HepG2 (cell line): Measurements from ENCODE around the gene MAPK8IP3. TPM values are rescaled to one million over a fixed set of nuclear protein-coding genes. Genes with fewer than 3 reads are reported as not detected.
A peak's percentile ranks its signal among the peaks of the same experiment; 100 is the strongest.

Experiments used
- ATAC-seq: fragments of 200-7000 bp; cut with Tn5 transposase; 3 replicates; pipeline ENCODE4 v1.9.1; 2020; ENCODE audit warnings: mild to moderate bottlenecking, moderate library complexity
- BruUV-seq: library from RNA; stranded (reverse); fragments of 400-500 nt; replicated peaks from 2 replicates; lab custom pipeline; 2021; lab: Mats Ljungman, UMichigan
- CTCF ChIA-PET: fragments of 300-600 bp; formaldehyde crosslinking; extraction: SDS; loops from one replicate; lab custom pipeline; 2021; ENCODE audit warnings: low total read pairs, inconsistent platforms, low intra/inter-chr PET ratio; lab: Yijun Ruan, JAX
- POLR2A ChIA-PET: fragments of 350-600 bp; sonication (Branson Sonifier 250); formaldehyde crosslinking; loops from one replicate; lab custom pipeline; 2020; ENCODE audit warnings: antibody characterized with exemption, inconsistent platforms; lab: Yijun Ruan, JAX
- DNase-seq: peaks from one replicate; pipeline ENCODE4 v3.0.0-alpha.2; 2015; ENCODE audit warnings: low spot score
- FAIRE-seq: peaks from 3 replicates; lab custom pipeline; 2011; peaks lifted over from hg19 to GRCh38; lab: Jason Lieb, UNC
- H2AFZ ChIP-seq: one replicate; pipeline ENCODE4 v1.6.1; 2011; ENCODE audit warnings: low read length, inconsistent platforms
- H3K27ac ChIP-seq: fragments of 300-600 bp; 3 replicates; pipeline ENCODE4 v1.8.0; 2011; ENCODE audit warnings: mixed run types, mild to moderate bottlenecking, mixed read lengths, low read length, inconsistent platforms; ENCODE audit not compliant: insufficient read depth; ENCODE audit errors: extremely low read length
- H3K27me3 ChIP-seq, 2 experiments: fragments of 200-600 bp in 1 of 2; 2 replicates in 1 of 2; 3 replicates in 1 of 2; pipeline versions ENCODE4 v1.6.0 to v1.8.0; 2011; ENCODE audit warnings: low read length in 2 of 2, mild to moderate bottlenecking in 2 of 2, moderate library complexity in 2 of 2, inconsistent platforms in 1 of 2; ENCODE audit not compliant: insufficient read depth in 2 of 2, control insufficient read depth in 1 of 2
- H3K36me3 ChIP-seq, 2 experiments: fragments of 200-600 bp in 1 of 2; replicated peaks in 1 of 2; 2 replicates in 1 of 2; 3 replicates in 1 of 2; pipeline versions ENCODE4 v1.5.1 to v1.8.0; 2011; ENCODE audit warnings: low read length in 2 of 2, inconsistent platforms in 1 of 2; ENCODE audit not compliant: insufficient read depth in 2 of 2, control insufficient read depth in 1 of 2
- H3K4me1 ChIP-seq: 2 replicates; pipeline ENCODE4 v1.5.1; 2012; ENCODE audit warnings: low read length, inconsistent platforms; ENCODE audit not compliant: insufficient read depth
- H3K4me2 ChIP-seq: 2 replicates; pipeline ENCODE4 v1.6.0; 2011; ENCODE audit warnings: low read depth, low read length, inconsistent platforms
- H3K4me3 ChIP-seq, 3 experiments: fragments of 200-600 bp in 1 of 3; sonication (generic), shearing (Covaris generic) in 1 of 3; replicated peaks in 1 of 3; 2 replicates each; pipeline ENCODE4 v1.5.1; 2011 to 2016; ENCODE audit warnings: low read length in 3 of 3, inconsistent platforms in 2 of 3, low read depth in 2 of 3, mild to moderate bottlenecking in 2 of 3, control low read depth in 1 of 3, mixed read lengths in 1 of 3; ENCODE audit not compliant: insufficient read depth in 1 of 3
- H3K79me2 ChIP-seq: one replicate; pipeline ENCODE4 v1.6.1; 2011; ENCODE audit warnings: low read length, inconsistent platforms; ENCODE audit not compliant: insufficient read depth
- H3K9ac ChIP-seq: 2 replicates; pipeline ENCODE4 v1.6.0; 2011; ENCODE audit warnings: mild to moderate bottlenecking, low read depth, low read length, inconsistent platforms; ENCODE audit not compliant: insufficient read depth
- H3K9me3 ChIP-seq: 2 replicates; pipeline ENCODE4 v1.5.1; 2012; ENCODE audit warnings: mild to moderate bottlenecking, low read length
- H4K20me1 ChIP-seq: 2 replicates; pipeline ENCODE4 v1.6.0; 2011; ENCODE audit warnings: inconsistent platforms, mild to moderate bottlenecking, low read length, moderate library complexity; ENCODE audit not compliant: insufficient read depth
- AGO2 ChIP-seq: fragments of 200-400 bp; formaldehyde crosslinking; optimal IDR thresholded peaks from 2 replicates; pipeline ENCODE3; 2017; ENCODE audit warnings: mild to moderate bottlenecking, low read depth, low read length, moderate library complexity
- ARNTL ChIP-seq: sonication (generic); formaldehyde crosslinking; IDR thresholded peaks from 2 replicates; pipeline ENCODE4 v1.4.0; 2020; ENCODE audit warnings: mild to moderate bottlenecking, missing genetic modification reagents
- BCL6 ChIP-seq: IDR thresholded peaks from 2 replicates; pipeline ENCODE4 v1.6.1; 2016; ENCODE audit warnings: missing genetic modification reagents, missing compliant biosample characterization
- MIER2 ChIP-seq: IDR thresholded peaks from 2 replicates; pipeline ENCODE4 v1.6.1; 2016; ENCODE audit warnings: missing biosample characterization, missing genetic modification reagents
- RARG ChIP-seq: sonication (generic); formaldehyde crosslinking; IDR thresholded peaks from 2 replicates; pipeline ENCODE4 v1.4.0; 2020; ENCODE audit warnings: low read depth, mild to moderate bottlenecking, missing genetic modification reagents
- RBFOX2 ChIP-seq: fragments of 200-400 bp; formaldehyde crosslinking; IDR thresholded peaks from 2 replicates; pipeline ENCODE4 v1.6.1; 2017; ENCODE audit warnings: low read depth, mild to moderate bottlenecking, low read length
- TEAD2 ChIP-seq: sonication (generic); formaldehyde crosslinking; IDR thresholded peaks from 2 replicates; pipeline ENCODE4 v1.9.0; 2021; ENCODE audit warnings: missing genetic modification reagents
- TSC22D2 ChIP-seq: sonication (generic); formaldehyde crosslinking; IDR thresholded peaks from 2 replicates; pipeline ENCODE4 v1.5.1; 2020; ENCODE audit warnings: missing genetic modification reagents, mild to moderate bottlenecking, borderline replicate concordance
- ZFP36L1 ChIP-seq: sonication (generic); formaldehyde crosslinking; IDR thresholded peaks from 2 replicates; pipeline ENCODE4 v1.8.0; 2022; ENCODE audit warnings: mild to moderate bottlenecking, missing genetic modification reagents, moderate library complexity
- WGBS: methylation state at CpG from one replicate; pipeline ENCODE4 v1.1.6; 2017; ENCODE audit warnings: low lambda C conversion rate; 5-methylcytosine and 5-hydroxymethylcytosine counted together
- in situ Hi-C: cut with HindIII; loops from 2 replicates; pipeline ENCODE4 v1.10.0; 2017; ENCODE audit warnings: low pct_unique_long_range_greater_than_20kb; ENCODE audit not compliant: extremely low pct_ligation_motif_present
- intact Hi-C: fragments of 100-400 bp; cut with micrococcal nuclease; formaldehyde crosslinking; loops from one replicate; pipeline ENCODE4 v1.10.0; 2022; ENCODE audit not compliant: unreplicated experiment
- polyA plus RNA-seq, 8 experiments: library from polyadenylated mRNA; depleted of rRNA in 3 of 8; stranded (reverse) in 7 of 8; unstranded in 1 of 8; fragments of >200 nt; fragmentation: Illumina TruSeq in 4 of 8; extraction: Trizol in 4 of 8; gene quantifications; 2 replicates each; pipeline versions ENCODE4 v1.2.1 to v1.2.3, GENCODE V29; 2011 to 2016; ENCODE audit warnings: low read depth in 4 of 8, missing spikeins in 1 of 8, mixed read lengths in 1 of 8; ENCODE audit not compliant: insufficient read depth in 1 of 8
- total RNA-seq, 5 experiments: library from RNA; depleted of rRNA; stranded (reverse); fragments of >200 nt; fragmentation: Illumina TruSeq; extraction: Trizol; gene quantifications; 2 replicates each; pipeline ENCODE4 v1.2.3, GENCODE V29; 2016; ENCODE audit warnings: low read depth in 1 of 5
- TF ChIP-seq, protein P1 (sequence below): sonication (generic); formaldehyde crosslinking; IDR thresholded peaks from 2 replicates; pipeline ENCODE4 v1.4.0; 2020; ENCODE audit warnings: missing genetic modification reagents, mild to moderate bottlenecking, borderline replicate concordance

MAPK8IP3 gene
- total and polyA plus RNA-seq, 2 of the 13 experiments (the other 11 are each of a cell fraction or from before 2014, with no cell fraction given), result 25.1 to 41.7 TPM

GRCh38 chr16:1759511-1759910, 53.5 kb downstream of the MAPK8IP3 start:
- CTCF ChIA-PET, result no interaction called here
- Histone ChIP-seq H3K9me3 (no peaks in the 10 kb centered on the region), H3K27me3 (no peaks in the 10 kb centered on the region), H3K79me2 (no peaks in the 10 kb centered on the region), H3K9ac (no peak overlapping the region), H3K4me1 (peaks cover 10% of the 10 kb centered on the region), H3K36me3 (peaks cover 14 to 35% of the 10 kb centered on the region in 2 experiments; a peak in 4 of 5 replicates), H4K20me1 (no peaks in the 10 kb centered on the region), H3K27ac (no peak overlapping the region), H3K4me3 (no peak overlapping the region), H2AFZ (no peak overlapping the region), H3K4me2 (no peak overlapping the region)
- ATAC-seq, result no peak
- POLR2A ChIA-PET, result no interaction called here
- intact Hi-C loops (no loop called here), in situ Hi-C loops (no loop called here)
- WGBS, result 98% methylated on average over 10 of the region's 21 CpGs
- no peak for FAIRE-seq
- no TSS peak for BruUV-seq
- TF ChIP-seq BCL6 (CRISPR knock-in tag), result no peak
- no peak for TF ChIP-seq TSC22D2 (CRISPR knock-in tag)
- peak; percentile 69 for TF ChIP-seq AGO2
- TF ChIP-seq, protein P1, sequence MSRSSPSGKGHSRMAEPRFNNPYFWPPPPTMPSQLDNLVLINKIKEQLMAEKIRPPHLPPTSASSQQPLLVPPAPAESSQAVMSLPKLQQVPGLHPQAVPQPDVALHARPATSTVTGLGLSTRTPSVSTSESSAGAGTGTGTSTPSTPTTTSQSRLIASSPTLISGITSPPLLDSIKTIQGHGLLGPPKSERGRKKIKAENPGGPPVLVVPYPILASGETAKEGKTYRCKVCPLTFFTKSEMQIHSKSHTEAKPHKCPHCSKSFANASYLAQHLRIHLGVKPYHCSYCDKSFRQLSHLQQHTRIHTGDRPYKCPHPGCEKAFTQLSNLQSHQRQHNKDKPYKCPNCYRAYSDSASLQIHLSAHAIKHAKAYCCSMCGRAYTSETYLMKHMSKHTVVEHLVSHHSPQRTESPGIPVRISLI (CRISPR knock-in tag), result no peak
- no peak for TF ChIP-seq RARG (CRISPR knock-in tag)
- TF ChIP-seq TEAD2, result no peak
- TF ChIP-seq RBFOX2, result no peak
- TF ChIP-seq ZFP36L1 (CRISPR knock-in tag), result no peak
- no peak for DNase-seq

- no peak for FAIRE-seq
- Histone ChIP-seq H3K79me2 (no peaks in the 10 kb centered on the region), H3K4me2 (no peak overlapping the region), H3K9ac (no peak overlapping the region), H3K4me1 (peaks cover 10% of the 10 kb centered on the region), H2AFZ (no peak overlapping the region), H3K27ac (no peak overlapping the region), H3K27me3 (no peaks in the 10 kb centered on the region), H3K9me3 (no peaks in the 10 kb centered on the region), H3K36me3 (peaks cover 20 to 35% of the 10 kb centered on the region in 2 experiments; a peak in 4 of 5 replicates), H3K4me3 (no peak overlapping the region), H4K20me1 (no peaks in the 10 kb centered on the region)
- no peak for DNase-seq
- no TSS peak for BruUV-seq
- POLR2A ChIA-PET, result no interaction called here
- WGBS, result 96% methylated on average over 5 of the region's 15 CpGs
- TF ChIP-seq ARNTL (CRISPR knock-in tag), result no peak
- peak; percentile 26 for TF ChIP-seq AGO2
- no peak for TF ChIP-seq MIER2
- in situ Hi-C loops (no loop called here), intact Hi-C loops (no loop called here)
- no peak for ATAC-seq
- CTCF ChIA-PET, result no interaction called here
These were observed 54.9 kb downstream of the MAPK8IP3 start for GRCh38 chr16:1760911-1761310.
